Nephron progenitor cell (in vitro differentiated cells): ENCODE results near the gene IGFBP1.

Experiments used
- DNase-seq: peaks from one replicate; pipeline ENCODE4 v3.0.0; 2021
- H3K27ac Mint-ChIP-seq: 2 replicates; pipeline ENCODE4 v1.8.0; 2021; ENCODE audit warnings: mild to moderate bottlenecking, moderate library complexity, mixed read lengths
- H3K27me3 Mint-ChIP-seq: 2 replicates; pipeline ENCODE4 v1.8.0; 2021; ENCODE audit warnings: mild to moderate bottlenecking, low read depth, mixed read lengths; ENCODE audit not compliant: poor library complexity
- H3K36me3 Mint-ChIP-seq: 2 replicates; pipeline ENCODE4 v1.8.0; 2021; ENCODE audit warnings: low read depth, mixed read lengths
- H3K4me1 Mint-ChIP-seq: 2 replicates; pipeline ENCODE4 v1.8.0; 2021; ENCODE audit warnings: mixed read lengths
- H3K4me3 Mint-ChIP-seq: 2 replicates; pipeline ENCODE4 v1.8.0; 2021; ENCODE audit warnings: mild to moderate bottlenecking, moderate library complexity, mixed read lengths
- H3K9me3 Mint-ChIP-seq: 2 replicates; pipeline ENCODE4 v1.8.0; 2021; ENCODE audit warnings: mild to moderate bottlenecking, moderate library complexity, mixed read lengths
- TF ChIP-seq, protein P1 (sequence below): fragments of 200-600 bp; sonication (generic); IDR thresholded peaks from 2 replicates; pipeline ENCODE4 v1.5.0; 2021; ENCODE audit warnings: antibody characterized with exemption

The IGFBP1 gene

DNA sequence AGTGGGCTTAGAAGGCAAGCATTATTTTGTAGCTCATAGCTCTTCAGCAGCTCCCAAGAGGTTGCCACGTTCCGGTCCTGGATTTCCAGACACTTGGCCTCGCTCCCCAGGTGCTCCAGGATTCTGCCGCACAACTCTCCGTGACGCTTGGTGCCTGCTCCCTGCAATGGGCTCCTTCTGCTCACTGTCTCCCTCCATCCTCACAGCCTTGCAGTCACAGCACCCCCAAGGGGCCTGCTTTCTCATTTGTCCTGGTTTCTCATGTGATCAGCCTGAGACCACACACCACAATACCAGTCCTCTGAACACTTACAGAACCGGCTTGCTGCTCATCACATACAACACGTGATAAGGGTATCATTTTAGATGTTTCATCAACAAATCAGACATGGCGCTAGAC is 23.0 kb downstream of the IGFBP1 start:
- no peak overlapping the region for H3K4me3 Mint-ChIP-seq
- peaks cover 13% of the 10 kb centered on the region for H3K9me3 Mint-ChIP-seq
- no peak overlapping the region for H3K27ac Mint-ChIP-seq
- H3K4me1 Mint-ChIP-seq: no peaks in the 10 kb centered on the region
- peaks cover 17% of the 10 kb centered on the region for H3K27me3 Mint-ChIP-seq
- peaks cover 38% of the 10 kb centered on the region for H3K36me3 Mint-ChIP-seq
- DNase-seq: no peak
- TF ChIP-seq, protein P1, sequence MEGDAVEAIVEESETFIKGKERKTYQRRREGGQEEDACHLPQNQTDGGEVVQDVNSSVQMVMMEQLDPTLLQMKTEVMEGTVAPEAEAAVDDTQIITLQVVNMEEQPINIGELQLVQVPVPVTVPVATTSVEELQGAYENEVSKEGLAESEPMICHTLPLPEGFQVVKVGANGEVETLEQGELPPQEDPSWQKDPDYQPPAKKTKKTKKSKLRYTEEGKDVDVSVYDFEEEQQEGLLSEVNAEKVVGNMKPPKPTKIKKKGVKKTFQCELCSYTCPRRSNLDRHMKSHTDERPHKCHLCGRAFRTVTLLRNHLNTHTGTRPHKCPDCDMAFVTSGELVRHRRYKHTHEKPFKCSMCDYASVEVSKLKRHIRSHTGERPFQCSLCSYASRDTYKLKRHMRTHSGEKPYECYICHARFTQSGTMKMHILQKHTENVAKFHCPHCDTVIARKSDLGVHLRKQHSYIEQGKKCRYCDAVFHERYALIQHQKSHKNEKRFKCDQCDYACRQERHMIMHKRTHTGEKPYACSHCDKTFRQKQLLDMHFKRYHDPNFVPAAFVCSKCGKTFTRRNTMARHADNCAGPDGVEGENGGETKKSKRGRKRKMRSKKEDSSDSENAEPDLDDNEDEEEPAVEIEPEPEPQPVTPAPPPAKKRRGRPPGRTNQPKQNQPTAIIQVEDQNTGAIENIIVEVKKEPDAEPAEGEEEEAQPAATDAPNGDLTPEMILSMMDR: no peak

DNA sequence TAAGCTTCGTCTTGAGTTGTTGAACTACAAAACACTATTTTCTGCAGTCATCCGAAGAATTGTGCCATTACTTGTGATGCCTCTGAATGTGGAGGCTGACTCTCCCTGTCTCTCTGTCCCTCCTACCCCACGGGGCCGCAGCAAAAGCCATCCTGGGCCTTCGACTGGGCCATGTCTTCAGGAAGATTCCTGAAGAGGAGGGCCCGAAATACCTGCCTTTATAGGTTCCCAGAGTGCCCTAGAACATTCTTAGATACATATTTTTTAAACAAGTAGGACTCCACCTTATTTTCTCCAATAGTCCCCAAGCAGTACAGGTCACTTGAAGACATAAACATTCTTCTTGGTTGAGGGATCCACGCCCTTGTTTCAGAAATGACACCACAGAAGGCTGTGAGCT is 24.7 kb downstream of the IGFBP1 start:
- no peak for DNase-seq
- H3K36me3 Mint-ChIP-seq: peaks cover 43% of the 10 kb centered on the region
- TF ChIP-seq, protein P1: no peak
- peaks cover 31% of the 10 kb centered on the region for H3K27me3 Mint-ChIP-seq
- peaks cover 6% of the 10 kb centered on the region for H3K9me3 Mint-ChIP-seq
- peaks cover 4% of the 10 kb centered on the region for H3K4me1 Mint-ChIP-seq
- H3K4me3 Mint-ChIP-seq: no peak overlapping the region
- H3K27ac Mint-ChIP-seq: no peak overlapping the region

DNA sequence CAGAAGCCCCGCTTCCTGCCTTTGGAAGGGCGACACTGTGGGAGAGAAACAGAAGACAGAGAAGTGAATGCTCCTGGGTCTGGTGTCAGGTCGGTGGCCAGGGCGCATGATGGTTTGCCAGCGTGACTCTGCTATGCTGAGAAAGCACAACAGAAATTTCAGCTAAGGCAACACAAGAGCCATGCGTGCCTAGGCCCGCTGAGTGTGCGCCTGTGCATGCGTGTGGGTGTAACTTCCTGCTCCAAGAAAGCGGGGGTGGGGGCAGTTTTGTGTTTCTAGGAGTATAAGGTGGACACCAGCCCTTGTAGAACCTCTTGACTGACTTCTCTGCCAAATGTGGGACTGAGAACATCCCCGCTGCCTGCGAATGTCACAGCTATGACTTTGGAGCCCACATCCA is 26.6 kb downstream of the IGFBP1 start:
- peaks cover 6% of the 10 kb centered on the region for H3K4me1 Mint-ChIP-seq
- peaks cover 34% of the 10 kb centered on the region for H3K36me3 Mint-ChIP-seq
- no peak overlapping the region for H3K27ac Mint-ChIP-seq
- TF ChIP-seq, protein P1: no peak
- H3K27me3 Mint-ChIP-seq: peaks cover 51% of the 10 kb centered on the region
- no peak for DNase-seq
- no peak overlapping the region for H3K4me3 Mint-ChIP-seq
- H3K9me3 Mint-ChIP-seq: no peaks in the 10 kb centered on the region

DNA sequence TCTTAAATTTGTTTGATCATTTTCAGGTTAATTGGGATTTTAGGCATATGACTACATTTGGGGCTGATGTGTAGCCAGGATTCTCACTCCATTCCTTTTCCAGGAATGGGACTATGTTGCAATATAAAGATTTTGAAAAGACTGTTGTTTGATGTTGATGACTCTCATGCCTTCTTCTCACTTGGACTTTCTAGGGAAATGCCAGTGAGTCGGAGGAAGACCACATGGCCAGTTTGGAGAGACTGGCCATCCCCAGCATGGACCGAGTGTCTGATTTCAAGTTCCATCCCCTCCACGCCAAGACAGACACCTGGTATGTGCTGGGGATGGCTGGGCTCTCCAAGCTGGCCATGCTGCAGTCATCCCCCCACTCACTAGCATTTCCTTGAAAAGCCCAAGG is 27.3 kb downstream of the IGFBP1 start:
- TF ChIP-seq, protein P1: no peak
- Mint-ChIP-seq H3K4me1 (peaks cover 11% of the 10 kb centered on the region), H3K27ac (no peak overlapping the region), H3K9me3 (no peaks in the 10 kb centered on the region), H3K4me3 (no peak overlapping the region), H3K27me3 (peaks cover 58% of the 10 kb centered on the region), H3K36me3 (peaks cover 34% of the 10 kb centered on the region)
- DNase-seq: no peak

DNA sequence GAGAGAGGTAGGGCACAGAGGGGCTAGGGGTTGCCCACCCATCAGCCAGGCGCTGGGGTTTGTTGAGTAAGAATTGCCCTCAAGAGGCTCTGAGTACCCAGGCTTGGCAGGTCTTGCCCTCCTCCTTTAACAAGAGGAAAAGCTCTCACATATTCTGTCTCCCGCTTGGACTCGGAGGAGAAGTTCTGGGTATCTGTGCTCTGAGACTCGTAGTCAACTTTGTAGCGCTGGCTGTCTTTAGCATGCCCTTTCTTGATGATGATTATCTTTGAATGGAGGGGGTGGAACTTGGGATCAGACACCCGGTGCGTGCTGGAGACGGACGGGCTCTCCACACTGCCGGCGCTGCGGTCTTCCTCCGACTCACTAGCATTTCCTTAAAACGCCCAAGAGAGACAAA is 28.8 kb downstream of the IGFBP1 start:
- H3K9me3 Mint-ChIP-seq: no peaks in the 10 kb centered on the region
- H3K36me3 Mint-ChIP-seq: peaks cover 30% of the 10 kb centered on the region
- peaks cover 17% of the 10 kb centered on the region for H3K4me1 Mint-ChIP-seq
- H3K4me3 Mint-ChIP-seq: no peak overlapping the region
- peaks cover 66% of the 10 kb centered on the region for H3K27me3 Mint-ChIP-seq
- TF ChIP-seq, protein P1: no peak
- DNase-seq: no peak
- no peak overlapping the region for H3K27ac Mint-ChIP-seq

DNA sequence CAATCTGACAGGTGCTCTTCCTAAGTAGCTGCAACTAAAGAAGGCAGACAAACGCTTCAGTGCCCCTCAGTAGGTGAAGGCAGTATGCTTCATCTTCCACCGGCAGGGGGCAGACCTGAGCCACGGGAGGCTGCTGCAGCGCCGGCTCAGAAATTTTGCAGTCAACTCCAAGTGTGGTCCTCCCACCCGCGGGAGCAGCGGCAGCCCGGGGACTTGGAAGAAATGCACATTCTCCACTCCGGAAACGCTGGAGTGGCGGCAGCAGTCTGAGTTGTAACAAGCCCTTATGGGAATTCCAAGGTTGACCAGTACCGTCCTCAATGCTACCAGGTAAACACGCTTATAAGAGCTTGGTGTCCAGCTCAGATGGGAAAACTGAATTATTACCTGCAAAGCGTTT is 29.4 kb downstream of the IGFBP1 start:
- Mint-ChIP-seq H3K27me3 (peaks cover 72% of the 10 kb centered on the region), H3K27ac (no peak overlapping the region), H3K4me1 (peaks cover 23% of the 10 kb centered on the region), H3K4me3 (no peak overlapping the region), H3K9me3 (no peaks in the 10 kb centered on the region), H3K36me3 (peaks cover 26% of the 10 kb centered on the region)
- TF ChIP-seq, protein P1: peak; percentile 98
- DNase-seq: peak; percentile 96
